GM19035 (cell line): Measurements from ENCODE around the gene ALK.

Source experiments
- ATAC-seq: cut with Tn5 transposase; IDR thresholded peaks from one replicate; pipeline ENCODE4 v1.9.1; 2021; ENCODE audit not compliant: unreplicated experiment

Gene ALK

DNA sequence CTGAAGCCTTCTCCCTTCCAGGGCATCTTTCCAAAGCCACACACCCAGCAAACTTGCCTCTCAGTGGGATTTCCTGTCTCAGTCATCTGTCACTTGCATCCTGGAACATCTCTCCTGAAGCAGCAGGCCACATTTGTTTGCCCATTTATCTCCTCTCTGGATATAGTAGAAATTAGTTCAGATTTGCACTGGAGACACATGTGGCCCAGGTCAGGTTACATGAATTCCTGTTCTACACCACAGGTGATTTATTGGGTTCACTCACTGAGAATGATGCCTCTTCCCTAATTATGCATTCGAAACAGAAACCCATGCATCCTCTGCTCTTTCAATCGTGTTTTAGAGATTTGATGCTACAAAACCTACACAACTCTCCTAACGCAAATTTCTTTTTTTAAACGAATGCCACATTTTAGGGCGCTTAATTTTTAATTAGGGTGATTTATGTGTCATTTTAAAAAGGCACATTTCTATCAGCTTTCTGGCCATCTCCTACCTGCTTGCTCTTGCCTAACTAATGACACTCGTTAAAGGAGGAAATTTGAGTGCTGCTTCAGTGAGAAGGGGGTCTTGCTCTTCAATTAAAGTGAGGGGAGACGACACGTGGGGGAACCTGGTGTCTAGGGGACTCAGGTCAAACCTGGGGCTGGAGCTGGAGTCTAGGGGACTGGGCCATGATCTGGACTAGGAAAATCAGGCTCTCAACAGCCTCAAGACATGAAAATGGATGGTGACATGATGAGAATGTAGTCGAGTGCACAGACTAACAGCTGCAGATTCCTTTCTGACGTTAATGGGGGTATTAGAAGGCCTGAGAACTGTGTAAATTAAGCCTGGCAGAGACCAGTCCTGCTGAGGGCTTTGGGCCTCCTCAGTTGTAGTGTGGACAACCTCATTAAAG, 584.8 kb downstream of the ALK start:
- no peak for ATAC-seq

DNA sequence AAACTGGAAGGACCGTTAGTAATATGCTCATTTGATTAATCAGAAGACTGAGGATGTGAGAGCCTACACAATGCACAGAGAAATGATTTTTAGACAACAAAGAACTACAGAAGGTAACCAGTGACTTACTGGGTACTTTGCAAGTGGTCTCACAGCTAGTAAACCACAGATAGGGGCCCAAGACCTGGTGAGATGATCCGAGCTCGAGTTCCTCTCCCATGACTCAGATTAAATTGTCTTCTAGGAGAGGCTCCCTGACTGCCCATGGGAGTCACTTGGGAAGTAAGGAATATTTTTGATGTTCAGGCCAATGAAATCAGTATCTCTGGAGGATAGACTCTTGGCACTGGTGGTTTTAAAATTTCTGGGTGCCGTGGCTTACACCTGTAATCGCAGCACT, 586.0 kb downstream of the ALK start:
- ATAC-seq, result no peak

DNA sequence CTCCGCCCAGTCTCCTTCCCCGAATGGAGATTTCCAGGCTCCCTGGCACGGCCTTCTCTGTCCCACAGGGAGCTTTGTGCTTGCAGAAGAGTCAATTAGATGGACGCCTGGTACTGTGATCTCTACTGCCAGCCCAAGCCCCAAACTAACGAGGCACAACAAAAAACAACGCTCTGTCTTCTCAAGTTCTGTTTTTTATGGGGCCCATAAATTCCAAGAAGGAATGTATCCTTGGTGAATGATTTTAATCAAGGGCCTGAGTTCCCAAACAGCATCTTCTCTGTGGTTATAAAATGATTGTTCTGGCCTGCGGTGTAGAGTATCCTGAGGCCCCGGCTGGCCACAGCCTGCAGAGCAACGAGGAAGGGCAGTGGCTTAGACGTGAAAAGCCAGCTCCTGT, 586.7 kb downstream of the ALK start:
- ATAC-seq, result no peak

DNA sequence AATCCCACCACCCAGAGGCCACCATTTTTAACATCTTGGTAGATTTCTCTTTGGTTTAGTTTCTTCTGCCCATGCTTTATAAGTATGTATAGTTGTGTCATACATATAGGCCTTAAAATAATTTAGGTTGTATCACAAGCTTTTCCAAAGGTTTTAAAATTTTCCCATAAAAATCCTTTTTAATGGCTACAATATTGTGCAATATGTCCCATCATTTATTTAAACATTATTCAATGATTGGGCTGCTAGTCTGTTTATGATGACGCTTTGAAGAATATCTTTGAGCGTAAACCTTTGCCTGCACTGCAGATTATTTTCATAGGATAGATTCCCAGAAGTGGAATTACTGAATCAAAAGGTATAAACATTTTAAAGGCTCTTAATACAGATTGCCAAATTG, 588.8 kb downstream of the ALK start:
- ATAC-seq, result no peak

DNA sequence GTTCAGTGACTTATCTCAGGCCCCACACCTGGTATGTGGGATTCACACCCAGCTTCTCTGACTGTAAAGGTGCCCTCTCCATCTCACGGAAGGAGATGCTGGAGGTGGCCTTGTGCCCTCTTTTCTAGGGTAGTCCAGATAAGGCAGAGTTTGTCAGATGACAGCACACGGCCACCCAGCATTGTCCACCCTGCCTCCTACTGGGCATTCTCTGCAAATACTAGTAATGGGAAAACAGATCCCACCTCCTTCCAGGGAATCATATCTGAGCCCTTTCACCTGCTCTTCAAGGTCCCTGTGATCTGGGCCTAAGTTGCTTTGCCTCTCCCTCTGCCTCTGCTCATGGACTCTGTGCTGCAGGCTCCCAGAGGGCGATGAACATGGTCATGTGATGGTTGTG, 591.5 kb downstream of the ALK start:
- no peak for ATAC-seq

DNA sequence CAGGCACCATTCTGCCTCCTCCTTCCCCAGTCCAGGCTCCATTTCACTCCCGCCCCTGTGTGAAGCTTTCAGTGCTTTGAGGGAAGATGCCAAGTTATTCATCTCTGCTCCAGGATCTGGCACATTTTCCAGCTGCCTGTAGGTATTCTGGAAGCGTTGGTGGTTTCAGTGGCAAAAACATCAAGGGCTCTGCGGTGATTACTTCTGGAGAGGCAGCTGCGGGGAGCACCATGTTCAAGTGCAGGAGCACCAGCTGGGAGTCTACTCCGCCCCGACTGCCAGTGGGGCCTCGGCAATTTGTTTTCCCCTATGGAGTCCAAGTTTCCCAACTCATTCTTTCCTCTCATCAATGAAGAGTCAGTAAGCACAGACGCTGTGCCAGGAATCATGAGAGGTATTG, 594.5 kb downstream of the ALK start:
- ATAC-seq, result no peak

DNA sequence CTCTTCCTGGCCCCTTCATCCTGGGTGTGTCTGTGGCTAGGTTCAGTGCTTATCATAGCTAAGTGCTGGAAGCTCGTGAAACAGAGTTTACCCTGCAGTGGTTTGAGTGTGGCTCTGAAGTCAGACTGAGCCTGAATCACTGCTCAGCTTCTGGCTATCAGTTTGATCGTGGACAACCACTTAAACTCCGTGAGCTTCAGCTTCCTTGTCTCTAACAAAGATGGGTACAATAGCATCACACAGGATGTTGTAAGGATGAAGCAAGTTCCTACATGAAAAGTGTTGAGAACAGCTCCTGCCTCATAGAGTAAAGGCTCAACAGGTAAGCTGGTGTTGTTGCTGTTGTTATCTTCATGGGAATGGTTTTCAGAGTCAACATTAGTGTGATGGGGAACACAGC, 595.8 kb downstream of the ALK start:
- ATAC-seq, result no peak

DNA sequence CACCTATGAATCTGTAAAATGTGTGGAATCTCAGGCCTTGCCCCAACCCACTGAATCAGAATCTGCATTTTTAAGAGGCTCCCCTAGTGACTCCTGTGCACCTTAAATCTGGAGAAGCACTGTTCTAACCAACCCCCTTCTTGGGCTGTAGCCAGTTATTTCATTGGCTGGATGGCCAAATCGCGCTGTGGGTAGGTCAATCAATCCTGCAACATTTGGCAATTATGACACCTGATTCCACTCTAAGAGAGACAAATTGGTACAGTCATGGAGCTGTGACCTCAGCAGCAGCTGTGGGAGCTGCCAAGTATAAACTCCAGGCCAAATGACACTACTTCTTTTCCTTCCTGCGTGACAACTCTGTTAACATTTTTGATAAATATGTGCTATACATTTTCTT, 597.4 kb downstream of the ALK start:
- ATAC-seq, result no peak

DNA sequence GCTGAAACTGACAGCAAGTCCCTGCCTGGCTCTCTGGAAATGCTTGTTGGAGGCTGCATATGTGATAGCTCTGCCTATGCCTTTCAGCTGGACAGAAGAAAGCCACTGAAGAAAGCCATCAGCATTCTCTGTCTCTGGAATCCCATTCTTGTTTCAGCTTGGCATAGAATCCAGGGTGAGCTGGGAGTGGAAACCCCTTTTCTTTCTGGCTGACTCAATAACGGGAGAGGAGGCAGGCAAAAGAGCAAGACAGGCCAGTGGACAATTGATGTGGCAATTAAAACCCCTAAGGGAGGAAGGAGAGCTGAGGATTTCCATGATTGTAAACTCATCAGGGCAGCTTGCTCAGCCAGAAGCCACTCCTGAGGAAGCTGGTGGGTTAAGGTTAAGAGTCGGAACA, 598.1 kb downstream of the ALK start:
- no peak for ATAC-seq

DNA sequence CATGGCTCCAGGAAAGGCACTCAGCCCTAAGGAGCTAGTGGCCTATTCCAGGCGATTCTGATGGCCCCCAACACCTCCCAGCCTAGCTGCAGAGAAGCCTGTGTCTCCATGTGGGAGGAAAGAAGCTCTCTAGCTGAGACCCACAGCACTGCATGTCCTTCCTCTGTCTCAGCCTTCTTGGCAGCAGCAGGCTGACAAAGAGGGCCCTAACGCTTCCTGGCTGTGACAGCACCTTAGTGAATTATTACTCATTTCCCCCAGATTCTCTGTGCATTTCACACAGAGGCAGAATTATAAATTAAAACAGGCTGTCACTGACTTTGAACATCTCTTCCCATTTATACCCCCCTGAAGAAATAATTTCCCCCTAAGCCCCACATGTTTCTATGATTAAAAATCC, 599.4 kb downstream of the ALK start:
- no peak for ATAC-seq

DNA sequence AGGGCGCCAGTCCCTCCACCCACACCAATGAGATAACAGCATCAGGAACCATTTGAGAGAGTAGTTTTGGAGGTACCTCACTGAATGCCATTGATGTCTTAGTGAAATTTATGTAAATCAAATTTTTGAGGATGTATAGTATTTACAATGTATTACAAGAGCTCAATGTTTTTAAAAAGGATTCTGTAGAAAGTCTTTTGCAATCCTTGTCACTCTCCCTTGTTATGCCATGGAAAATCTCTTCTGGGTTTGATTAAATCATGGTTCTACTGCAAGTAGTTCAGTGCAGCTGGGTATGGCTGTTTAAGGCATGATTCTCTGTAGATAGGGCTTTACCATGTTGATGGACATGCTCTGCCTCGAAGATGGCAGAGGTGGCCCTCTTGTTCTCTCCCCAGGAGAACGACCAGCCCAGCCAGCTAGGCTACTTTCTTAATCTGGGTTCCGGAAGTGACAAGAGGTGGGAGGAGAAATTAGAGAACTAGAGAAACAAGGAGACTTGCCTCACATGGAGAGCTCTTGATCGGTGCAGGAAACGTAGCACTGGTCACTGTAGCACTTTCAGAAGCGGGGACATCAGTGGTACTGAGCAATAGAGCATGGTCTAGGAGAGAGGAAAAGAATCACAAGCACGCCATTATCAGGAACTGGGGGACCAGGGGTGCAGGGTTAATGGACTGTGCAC, 603.4 kb downstream of the ALK start:
- ATAC-seq, result no peak

DNA sequence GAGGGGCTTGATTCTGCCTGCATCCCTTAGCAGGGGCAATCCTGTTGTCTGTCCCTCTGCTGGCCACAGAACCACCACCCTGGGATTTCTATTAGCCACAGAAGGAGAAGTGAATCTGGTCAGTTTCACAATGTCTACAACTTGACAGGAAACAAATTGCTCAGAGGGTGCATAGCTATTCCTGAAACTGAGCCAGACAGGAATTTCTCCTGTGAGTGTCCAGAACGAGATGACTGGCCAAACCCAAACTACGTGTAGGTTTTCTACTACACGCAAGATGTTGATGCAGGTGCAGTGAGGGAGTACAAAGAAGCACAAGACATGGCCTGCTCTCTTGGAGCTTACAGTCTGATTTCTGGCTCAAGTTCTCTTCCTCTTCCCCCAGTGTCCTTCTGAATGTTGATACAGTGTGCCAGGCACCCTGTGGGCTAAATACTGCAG, 604.3 kb downstream of the ALK start:
- ATAC-seq, result no peak

DNA sequence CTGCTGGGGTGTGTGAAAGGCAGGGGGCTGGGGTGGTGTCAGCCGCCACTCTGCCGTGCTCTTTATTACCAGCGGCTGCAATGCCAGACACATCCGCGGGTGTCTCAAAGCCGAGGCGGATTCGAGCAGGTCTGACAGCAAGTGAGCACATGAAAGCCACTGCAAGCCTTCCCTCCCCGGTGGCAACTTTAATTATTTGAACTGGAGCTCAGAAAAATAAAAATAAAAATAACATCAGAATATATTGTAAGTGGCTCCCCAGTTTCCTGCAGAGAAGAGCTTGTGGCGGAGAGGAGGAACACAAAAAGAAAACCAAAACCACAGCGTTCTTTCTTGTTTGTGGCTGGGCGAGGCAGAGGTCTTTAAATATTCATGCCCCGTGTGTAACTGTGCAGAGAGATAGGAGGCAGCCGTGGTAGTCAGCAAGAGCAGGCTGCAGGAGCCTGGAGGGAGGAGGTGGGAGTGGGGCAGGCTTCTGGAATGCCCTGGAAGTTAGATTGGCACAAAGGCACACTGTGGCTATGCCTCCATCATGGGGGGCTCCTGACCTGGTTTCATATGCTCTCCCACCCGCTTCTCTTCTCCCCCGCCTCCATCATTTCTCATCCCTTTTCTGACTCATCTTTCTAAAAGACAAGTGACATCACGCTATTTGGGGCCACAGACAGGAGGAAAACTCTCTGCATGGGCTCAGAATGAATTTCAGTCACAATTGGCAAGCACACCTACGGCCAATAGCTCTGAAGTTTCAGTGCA, 606.4 kb downstream of the ALK start:
- peak; percentile 74 for ATAC-seq

DNA sequence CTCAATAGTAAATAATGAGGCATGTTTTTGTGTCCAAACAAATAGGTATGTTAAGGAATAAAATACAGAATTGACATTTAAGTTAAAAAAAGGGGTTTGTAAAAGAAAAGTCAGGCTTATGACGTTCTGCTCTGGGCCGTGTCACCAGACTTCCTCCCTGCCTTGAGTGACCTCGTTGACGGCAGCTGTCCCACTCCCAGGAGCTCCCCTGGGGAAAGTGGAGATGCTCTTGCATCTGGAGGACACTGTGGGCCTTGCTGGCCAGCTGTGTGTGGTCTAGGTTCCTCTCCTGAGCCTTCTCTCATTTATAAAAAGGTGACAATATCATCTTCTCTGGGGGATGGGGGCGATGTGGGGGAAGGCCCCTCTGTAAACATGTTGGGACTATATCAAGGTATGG, 609.9 kb downstream of the ALK start:
- ATAC-seq, result no peak

DNA sequence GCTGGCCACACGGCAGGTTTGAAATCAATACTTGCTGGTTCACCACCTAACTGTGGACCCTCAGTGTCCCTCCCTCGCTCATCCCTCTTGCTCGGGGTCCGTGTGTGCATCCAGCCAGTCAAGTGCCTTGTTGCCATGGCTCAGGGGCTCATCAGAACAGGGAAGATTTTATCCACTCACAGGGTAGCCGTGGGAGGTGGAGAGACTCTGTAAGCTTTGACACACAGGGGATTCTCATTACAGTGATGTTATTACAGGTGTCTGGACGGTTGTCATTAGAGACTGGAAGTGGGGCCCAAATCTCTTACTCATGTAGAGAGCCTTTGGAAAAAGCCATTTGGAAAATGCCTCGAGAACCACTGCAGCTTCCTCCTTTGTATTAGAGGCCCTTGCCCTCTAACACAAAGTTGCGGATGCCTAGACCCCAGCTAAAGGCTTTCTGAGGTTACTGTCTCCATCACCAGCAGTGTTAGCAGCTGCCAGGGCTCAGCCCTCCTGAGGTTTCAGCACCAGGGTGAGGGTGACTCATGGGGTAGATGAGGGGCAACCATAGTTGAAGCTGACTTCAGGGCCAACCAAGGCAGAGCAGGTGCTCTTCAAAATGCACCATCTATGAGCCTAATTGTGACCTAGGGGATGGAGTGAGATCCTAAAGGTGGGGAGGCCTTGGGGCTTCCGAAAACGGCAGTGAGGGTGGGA, 610.6 kb downstream of the ALK start:
- no peak for ATAC-seq

DNA sequence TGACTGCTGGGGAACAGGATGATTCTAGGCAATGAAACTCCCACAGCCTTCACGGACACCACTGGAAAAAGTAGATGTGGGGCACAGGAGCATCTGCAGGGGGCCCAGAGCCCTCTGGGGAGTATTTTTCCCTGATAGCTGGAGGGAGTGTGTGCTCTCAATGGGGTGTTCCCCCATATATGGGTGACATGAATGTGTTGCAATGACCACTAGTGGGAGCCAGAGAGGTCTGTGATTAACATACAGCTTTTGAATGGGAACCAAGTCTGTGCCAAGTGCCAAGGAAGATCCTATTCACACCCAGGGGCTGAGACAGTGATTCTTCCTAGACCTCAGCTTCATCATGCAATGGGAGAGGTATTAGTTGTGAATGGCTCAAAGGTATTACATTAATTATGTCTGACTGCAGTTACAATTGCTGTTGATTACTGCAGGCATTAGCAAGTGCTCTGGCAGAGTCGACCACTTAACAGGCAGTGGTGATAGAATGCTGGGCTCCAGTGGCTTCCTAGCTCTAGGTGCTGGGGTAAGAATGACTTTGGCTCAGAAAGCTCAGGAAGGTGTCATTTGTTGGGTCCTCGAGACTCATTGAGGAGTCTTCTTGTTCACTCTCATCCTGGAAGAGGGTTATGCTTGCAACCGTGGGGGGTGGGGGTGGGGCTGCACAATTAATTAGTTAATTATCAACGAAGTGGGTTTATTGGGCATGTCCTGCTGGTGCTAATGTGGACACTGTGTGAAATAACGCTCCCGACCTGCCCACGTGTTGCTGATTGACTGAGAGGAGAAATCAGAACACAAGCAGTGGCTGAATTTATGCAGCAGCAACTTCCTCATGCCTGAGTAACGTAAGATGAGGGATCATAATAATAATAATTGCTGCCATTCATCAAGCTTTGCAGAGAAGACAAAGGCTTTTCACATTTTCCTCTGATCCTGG, 612.0 kb downstream of the ALK start:
- peak; percentile 70 for ATAC-seq

DNA sequence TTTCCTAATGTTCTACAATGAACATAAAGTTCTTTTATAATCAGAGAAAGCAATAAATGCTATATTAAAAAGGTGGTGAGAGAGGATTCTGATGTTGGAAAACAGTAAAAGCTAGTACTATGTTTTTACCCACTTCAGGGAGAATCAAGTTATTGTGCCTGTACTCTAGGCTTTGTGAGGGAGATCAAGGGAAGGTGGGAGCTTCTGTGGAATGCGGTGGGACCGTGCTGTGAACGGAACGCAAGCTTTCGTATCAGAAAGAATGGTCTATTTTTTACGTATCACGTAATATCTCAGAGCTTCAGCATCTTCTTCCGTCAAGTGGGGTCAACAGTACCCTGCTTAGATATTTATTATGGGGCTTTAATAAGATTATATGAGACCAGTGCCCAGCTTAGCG, 613.0 kb downstream of the ALK start:
- ATAC-seq, result no peak

DNA sequence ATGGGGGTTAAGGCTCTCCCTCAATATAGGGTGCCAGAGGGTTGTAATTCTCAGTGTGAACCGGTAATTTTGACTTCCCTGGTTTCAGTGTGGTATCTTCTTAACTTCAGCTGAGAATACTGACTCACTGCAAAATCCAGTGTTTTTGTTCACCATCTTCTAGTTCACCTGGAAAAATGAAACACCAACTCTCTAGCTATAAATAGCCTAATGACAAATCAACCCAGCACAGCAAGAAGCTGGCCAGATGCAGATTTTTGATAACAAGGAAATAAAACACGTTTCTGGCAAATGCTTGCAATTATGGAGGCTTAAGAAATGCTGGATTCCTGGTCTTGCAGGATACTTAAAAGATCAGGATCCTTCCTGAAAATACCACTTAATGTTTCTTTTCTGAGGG, 613.9 kb downstream of the ALK start:
- ATAC-seq, result no peak

DNA sequence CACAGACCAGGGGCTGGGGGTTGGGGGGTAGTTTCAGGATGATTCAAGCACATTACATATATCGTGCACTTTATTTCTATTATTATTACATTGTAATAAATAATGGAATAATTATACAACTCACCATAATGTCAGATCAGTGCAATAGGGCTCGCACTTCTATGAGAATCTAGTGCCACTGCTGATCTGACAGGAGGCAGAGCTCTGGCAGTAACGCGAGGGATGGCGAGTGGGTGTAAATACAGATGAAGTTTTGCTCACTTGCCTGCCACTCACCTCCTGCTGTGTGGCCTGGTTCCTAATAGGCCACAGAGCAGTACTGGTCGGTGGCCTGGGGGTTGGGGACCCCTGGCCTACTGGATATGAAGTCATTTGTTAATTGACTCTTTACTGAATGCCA, 615.6 kb downstream of the ALK start:
- ATAC-seq, result no peak

DNA sequence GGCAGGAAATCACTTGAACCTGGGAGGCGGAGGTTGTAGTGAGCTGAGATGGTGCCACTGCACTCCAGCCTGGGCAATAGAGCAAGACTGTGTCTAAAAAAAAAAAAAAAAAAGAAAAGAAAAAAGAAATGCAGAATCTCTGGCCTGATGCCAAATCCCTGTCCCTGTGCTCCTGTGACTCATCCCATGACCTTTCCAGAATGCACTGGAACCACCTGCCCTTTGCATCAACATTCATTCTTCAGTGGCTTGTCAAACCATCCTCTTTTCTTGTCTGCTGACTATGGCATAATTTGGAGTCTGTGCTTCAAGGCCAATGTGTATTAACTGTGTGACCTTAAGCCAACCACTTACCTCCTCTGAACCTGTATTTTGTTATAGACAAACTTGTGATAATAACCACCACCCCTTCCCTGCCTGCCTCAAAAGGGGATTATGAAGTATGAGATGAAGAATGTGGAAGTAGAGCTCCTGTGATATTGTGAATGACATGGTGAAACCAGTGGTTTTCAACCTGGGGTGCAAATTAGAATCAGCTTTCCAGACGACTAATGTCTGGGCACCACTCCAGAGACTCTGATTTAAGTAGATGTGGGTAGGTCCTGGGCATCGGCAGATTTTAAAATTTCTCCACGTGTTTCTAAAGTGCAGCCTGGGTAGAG, 616.9 kb downstream of the ALK start:
- ATAC-seq, result no peak
